Measurements from ENCODE around the gene RNF121.

The RNF121 gene

GRCh38 chr11:71990701-71991100 lies 61.9 kb downstream of the RNF121 start:
- DNase-seq: no peak

- DNase-seq: no peak
Measured at GRCh38 chr11:71991494-71991893, 62.6 kb downstream of the RNF121 start.

- no peak for DNase-seq
Measured at GRCh38 chr11:71992136-71992730, 63.4 kb downstream of the RNF121 start.

GRCh38 chr11:71994786-71995185 lies 65.9 kb downstream of the RNF121 start:
- no peak for DNase-seq

GRCh38 chr11:71995726-71996291 lies 67.0 kb downstream of the RNF121 start:
- DNase-seq: no peak

- DNase-seq: no peak
Measured at GRCh38 chr11:71996517-71996916, 67.7 kb downstream of the RNF121 start.

GRCh38 chr11:71996946-71997345 lies 68.1 kb downstream of the RNF121 start:
- no peak for DNase-seq

- no peak for DNase-seq
Measured at GRCh38 chr11:71997594-71997993, 68.7 kb downstream of the RNF121 start.

GRCh38 chr11:71998061-71998460 lies 69.2 kb downstream of the RNF121 start:
- no peak for DNase-seq

GRCh38 chr11:71998649-71999310 lies 69.9 kb downstream of the RNF121 start, which contains the start of gene IL18BP:
IL18BP (plus strand) TSS chr11:71998909; CDS start chr11:71999985, 1,076 bp downstream.
- no peak for DNase-seq

- DNase-seq: no peak
Measured at GRCh38 chr11:71999362-71999761, 70.5 kb downstream of the RNF121 start.

- DNase-seq: no peak
Measured at GRCh38 chr11:71999798-72000197, 71.0 kb downstream of the RNF121 start.

GRCh38 chr11:72000202-72000867 lies 71.5 kb downstream of the RNF121 start:
- no peak for DNase-seq

GRCh38 chr11:72001285-72001684 lies 72.4 kb downstream of the RNF121 start:
- no peak for DNase-seq

- DNase-seq: no peak
Measured at GRCh38 chr11:72001834-72002591, 73.2 kb downstream of the RNF121 start.

- DNase-seq: no peak
Measured at GRCh38 chr11:72002841-72003775, 74.3 kb downstream of the RNF121 start.

- no peak for DNase-seq
Measured at GRCh38 chr11:72003776-72004171, 74.9 kb downstream of the RNF121 start.

- DNase-seq: no peak
Measured at GRCh38 chr11:72004515-72005346, 75.9 kb downstream of the RNF121 start.

- no peak for DNase-seq
Measured at GRCh38 chr11:72005347-72006260, 76.8 kb downstream of the RNF121 start.
